Skeletal muscle satellite cell (primary cell): ENCODE data around the gene DCP2. TPM values are rescaled to one million over a fixed set of nuclear protein-coding genes. Genes with fewer than 3 reads are reported as not detected.

ENCODE experiments used
- H3K27me3 ChIP-seq: 2 replicates; pipeline ENCODE4 v1.7.0; 2013; ENCODE audit warnings: low read length; ENCODE audit not compliant: control insufficient read depth, insufficient read depth
- H3K36me3 ChIP-seq: 2 replicates; pipeline ENCODE4 v1.7.0; 2013; ENCODE audit warnings: mild to moderate bottlenecking, control low read depth, low read length; ENCODE audit not compliant: insufficient read depth
- H3K4me1 ChIP-seq: 2 replicates; pipeline ENCODE4 v1.7.0; 2013; ENCODE audit warnings: low read length; ENCODE audit not compliant: control insufficient read depth, insufficient read depth
- H3K4me2 ChIP-seq: 2 replicates; pipeline ENCODE4 v1.7.0; 2013; ENCODE audit warnings: mild to moderate bottlenecking, low read length
- H3K4me3 ChIP-seq: 2 replicates; pipeline ENCODE4 v1.7.0; 2013; ENCODE audit warnings: low read length
- H3K9ac ChIP-seq: 2 replicates; pipeline ENCODE4 v1.7.0; 2013; ENCODE audit warnings: mild to moderate bottlenecking, low read depth, low read length, moderate library complexity
- H3K9me3 ChIP-seq: replicated peaks from 2 replicates; pipeline ENCODE4 v1.7.0; 2013; ENCODE audit warnings: mild to moderate bottlenecking, control low read depth, low read length
- total RNA-seq: library from RNA; depleted of rRNA; stranded (reverse); fragments of >200 nt; gene quantifications from 2 replicates; pipeline ENCODE4 v1.2.3, GENCODE V29; 2012; rRNA removed

The DCP2 gene
- total RNA-seq, result 14.4 and 17.7 TPM in 2 replicates

DNA sequence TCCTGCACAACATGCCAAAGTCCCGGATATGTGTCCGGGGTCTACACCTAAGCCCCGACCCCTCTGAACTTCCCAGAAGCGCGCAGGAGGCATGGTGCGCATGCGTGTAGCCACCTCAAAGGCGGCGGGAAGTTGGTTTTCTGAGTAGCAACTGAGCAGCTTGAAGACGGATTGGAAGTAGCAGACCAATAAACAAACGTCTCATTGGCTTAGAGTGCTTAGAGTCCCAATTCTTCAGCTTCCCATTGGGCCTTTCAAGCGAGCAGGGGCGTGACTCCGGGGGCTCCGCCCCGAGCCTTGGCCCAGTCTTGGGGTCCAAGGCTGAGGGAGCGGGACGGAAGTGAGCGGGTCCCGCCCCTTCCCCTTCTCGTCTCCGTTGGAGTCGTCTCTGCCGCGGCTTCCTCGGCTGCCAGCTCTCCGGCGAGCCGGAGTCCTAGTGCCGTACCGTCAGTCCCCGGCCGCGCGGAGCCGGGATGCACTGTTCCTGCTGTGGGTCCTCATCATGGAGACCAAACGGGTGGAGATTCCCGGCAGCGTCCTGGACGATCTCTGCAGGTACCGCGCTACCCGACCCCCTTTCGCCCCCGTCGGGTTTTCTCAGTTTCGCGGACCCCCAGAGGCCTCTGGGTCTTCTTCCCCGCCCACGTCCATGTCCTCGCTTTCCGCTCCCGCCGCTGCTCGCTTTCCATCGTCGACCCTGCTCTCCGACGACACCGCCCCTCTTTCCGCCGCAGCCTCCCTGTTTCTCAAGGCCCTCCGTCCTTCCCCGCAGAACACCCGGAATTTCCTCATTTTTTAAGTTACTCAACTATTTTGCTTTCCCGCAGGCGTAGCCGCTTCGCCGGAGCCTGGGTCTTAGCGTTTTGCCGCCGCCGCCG lies at the start of gene DCP2:
DCP2 (plus strand) TSS at position 367 of the 878 bp plus-strand sequence; CDS start at position 503, 136 bp downstream.
- no peaks in the 10 kb centered on the region for H3K9me3 ChIP-seq
- no peaks in the 10 kb centered on the region for H3K36me3 ChIP-seq
- no peaks in the 10 kb centered on the region for H3K27me3 ChIP-seq
- peak within 1 kb of the TSS; percentile 86 for H3K4me3 ChIP-seq
- peaks cover 15% of the 10 kb centered on the region for H3K4me1 ChIP-seq
- peak within 1 kb of the TSS; percentile 84 for H3K4me2 ChIP-seq
- H3K9ac ChIP-seq, result peak within 1 kb of the TSS; percentile 88

DNA sequence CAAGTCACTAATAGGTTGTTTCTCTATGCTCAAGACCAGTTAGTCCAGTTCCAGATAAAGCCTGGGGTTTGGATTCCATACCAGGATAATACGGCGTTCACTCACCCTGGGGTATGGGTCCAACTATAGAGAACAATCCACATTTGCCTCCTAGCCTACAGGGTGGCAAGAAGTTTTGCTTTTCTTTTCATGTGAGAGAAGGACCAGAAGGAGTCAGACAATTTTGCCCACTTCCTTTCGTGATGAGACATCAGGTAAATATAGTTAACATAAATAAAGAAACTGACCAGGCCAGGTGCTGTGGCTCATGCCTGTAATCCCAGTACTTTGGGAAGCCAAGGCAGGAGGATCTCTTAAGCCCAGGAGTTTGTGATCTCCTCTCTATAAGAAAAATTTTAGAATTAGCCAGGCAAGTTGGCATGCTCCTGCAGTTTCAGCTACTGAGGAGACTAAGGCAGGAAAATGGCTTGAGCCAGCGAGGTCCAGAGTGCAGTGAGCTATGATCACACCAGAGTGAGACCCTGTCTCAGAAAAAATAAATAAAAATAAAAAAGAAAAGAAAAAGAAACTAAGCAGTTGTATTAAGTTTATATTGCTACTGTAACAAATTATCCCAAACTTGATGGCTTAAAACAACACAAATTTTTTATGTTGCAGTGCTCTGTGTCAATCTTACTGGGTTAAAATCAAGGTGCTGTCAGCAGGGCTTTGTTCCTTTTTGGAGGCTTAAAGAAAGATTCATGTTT lies 47.1 kb upstream of the DCP2 start:
- Histone ChIP-seq H3K4me1 (peaks cover 16% of the 10 kb centered on the region), H3K4me2 (no peak overlapping the region), H3K9me3 (no peaks in the 10 kb centered on the region), H3K27me3 (no peaks in the 10 kb centered on the region), H3K4me3 (no peak overlapping the region), H3K9ac (no peak overlapping the region), H3K36me3 (no peaks in the 10 kb centered on the region)

DNA sequence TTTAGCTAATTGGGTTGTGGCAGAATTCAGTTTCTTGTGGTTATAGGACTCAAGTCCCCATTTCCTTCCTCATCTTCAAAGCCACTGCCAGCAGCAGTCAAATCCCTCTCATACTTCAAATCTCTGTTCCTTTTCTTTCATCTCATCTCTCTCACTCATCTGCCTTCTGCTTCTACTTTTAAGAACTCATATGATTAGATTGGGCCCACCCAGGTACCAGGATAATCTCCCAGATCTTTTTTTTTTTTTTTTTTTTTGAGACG lies 46.6 kb upstream of the DCP2 start:
- H3K9me3 ChIP-seq, result no peaks in the 10 kb centered on the region
- peaks cover 17% of the 10 kb centered on the region for H3K4me1 ChIP-seq
- H3K27me3 ChIP-seq, result no peaks in the 10 kb centered on the region
- no peak overlapping the region for H3K4me3 ChIP-seq
- H3K36me3 ChIP-seq, result no peaks in the 10 kb centered on the region
- H3K9ac ChIP-seq, result no peak overlapping the region
- H3K4me2 ChIP-seq, result no peak overlapping the region

DNA sequence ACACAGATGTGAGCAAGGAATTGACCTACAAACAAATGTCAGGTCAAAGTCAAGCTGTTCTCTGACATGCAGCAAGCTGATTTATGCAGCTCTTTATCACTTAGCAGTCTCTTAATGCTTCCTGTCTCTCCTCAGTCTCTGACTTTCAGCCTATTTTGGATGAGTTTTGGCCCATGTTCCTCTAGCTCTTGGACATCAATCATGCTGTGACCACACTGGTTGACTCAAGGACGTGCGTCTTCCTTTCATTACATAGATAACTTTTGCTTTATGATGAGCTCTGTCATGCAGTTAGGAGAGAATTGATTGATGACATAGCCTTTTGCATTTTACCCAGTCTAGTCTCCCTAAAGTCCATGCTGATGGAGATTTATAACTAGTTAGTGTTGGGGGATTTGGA lies 45.1 kb upstream of the DCP2 start:
- H3K4me2 ChIP-seq, result no peak overlapping the region
- H3K36me3 ChIP-seq, result no peaks in the 10 kb centered on the region
- peaks cover 22% of the 10 kb centered on the region for H3K4me1 ChIP-seq

DNA sequence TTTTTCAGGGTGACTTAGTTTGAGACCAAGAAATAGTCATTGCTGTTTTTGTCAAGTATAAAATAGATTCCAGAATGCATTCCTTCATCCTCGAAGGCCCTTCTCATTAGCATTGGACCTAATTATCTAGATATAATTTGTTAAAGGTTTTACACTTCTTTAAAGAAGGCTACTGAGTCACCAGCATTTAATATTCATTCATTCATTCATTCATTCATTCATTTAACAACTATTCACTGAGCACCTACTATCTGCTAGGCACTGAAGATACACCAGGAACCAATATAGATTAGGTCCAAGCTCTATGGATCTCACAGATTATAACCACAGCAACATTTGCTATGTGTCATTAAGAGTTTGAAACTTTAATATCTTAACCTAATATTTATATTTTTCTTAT lies 43.5 kb upstream of the DCP2 start:
- H3K4me2 ChIP-seq, result no peak overlapping the region
- H3K4me3 ChIP-seq, result no peak overlapping the region
- H3K4me1 ChIP-seq, result peaks cover 22% of the 10 kb centered on the region
- no peak overlapping the region for H3K9ac ChIP-seq
- H3K27me3 ChIP-seq, result no peaks in the 10 kb centered on the region
- H3K36me3 ChIP-seq, result no peaks in the 10 kb centered on the region
- H3K9me3 ChIP-seq, result no peaks in the 10 kb centered on the region

More for the DNA sequence above, 45.1 kb upstream of the DCP2 start:
- Histone ChIP-seq H3K9me3 (no peaks in the 10 kb centered on the region), H3K4me3 (no peak overlapping the region), H3K9ac (no peak overlapping the region), H3K27me3 (no peaks in the 10 kb centered on the region)

DNA sequence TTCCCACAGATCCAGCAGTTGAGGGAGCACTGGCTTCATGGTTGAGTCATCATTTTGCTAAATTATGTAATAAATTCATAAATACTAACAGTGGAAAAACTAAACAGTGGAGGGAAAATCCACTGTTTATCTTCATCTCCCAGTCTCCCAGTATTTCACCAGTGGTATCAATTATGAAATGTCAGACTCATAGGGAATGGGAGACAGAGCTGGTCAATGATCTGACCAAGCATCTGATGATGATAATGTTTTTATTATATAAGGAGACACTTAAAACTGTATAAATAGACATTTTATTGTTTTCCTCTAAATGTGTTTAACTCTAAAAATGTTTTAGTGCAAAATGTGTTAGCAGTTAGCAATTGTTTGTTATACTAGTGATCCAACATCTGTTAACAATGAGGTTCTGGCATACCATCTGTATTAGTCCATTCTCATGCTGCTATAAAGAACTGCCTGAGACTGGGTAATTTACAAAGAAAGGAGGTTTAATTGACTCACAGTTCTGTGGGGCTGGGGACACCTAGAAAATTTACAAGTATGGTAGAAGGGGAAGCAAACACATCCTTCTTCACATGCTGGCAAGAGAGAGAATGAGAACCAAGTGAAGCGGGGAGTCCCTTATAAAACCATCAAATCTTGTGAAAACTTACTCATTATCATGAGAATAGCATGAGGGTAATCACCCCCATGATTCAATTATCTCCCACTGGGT lies 42.8 kb upstream of the DCP2 start:
- no peaks in the 10 kb centered on the region for H3K36me3 ChIP-seq
- no peak overlapping the region for H3K4me3 ChIP-seq
- H3K4me1 ChIP-seq, result peaks cover 22% of the 10 kb centered on the region
- no peaks in the 10 kb centered on the region for H3K9me3 ChIP-seq
- no peak overlapping the region for H3K9ac ChIP-seq
- no peak overlapping the region for H3K4me2 ChIP-seq
- H3K27me3 ChIP-seq, result no peaks in the 10 kb centered on the region

DNA sequence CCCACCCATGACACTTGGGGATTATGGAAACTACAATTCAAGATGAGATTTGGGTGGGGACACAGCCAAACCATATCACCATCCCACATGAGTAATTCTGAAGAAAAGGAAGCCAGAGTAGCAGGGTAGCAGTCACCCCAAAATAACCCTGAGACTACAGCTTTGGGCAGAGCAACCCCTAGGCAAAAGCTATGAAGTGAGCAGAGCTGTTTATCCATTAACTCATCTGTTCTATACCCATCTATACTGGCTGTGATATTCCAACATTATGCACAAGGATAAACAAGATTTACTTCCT lies 42.3 kb upstream of the DCP2 start:
- Histone ChIP-seq H3K4me2 (no peak overlapping the region), H3K27me3 (no peaks in the 10 kb centered on the region), H3K36me3 (no peaks in the 10 kb centered on the region), H3K4me3 (no peak overlapping the region), H3K4me1 (peaks cover 22% of the 10 kb centered on the region), H3K9ac (no peak overlapping the region), H3K9me3 (no peaks in the 10 kb centered on the region)

DNA sequence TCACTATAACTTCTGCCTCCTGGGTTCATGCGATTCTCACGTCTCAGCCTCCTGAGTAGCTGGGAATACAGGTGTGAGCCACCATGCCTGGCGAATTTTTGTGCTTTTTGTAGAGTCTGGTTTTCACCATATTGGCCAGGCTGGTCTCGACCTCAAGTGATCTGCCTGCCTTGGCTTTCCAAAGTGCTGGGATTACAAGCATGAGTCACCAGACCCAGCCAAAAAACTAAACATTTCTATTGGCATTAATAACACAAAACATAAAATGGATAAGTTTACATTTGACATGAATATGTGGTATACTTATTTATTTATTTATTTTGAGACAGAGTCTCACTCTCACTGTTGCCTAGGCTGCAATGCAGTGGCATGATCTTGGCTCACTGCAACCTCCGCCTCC lies 40.9 kb upstream of the DCP2 start:
- H3K4me1 ChIP-seq, result peaks cover 22% of the 10 kb centered on the region
- H3K9ac ChIP-seq, result no peak overlapping the region
- H3K27me3 ChIP-seq, result no peaks in the 10 kb centered on the region
- H3K4me3 ChIP-seq, result no peak overlapping the region
- H3K4me2 ChIP-seq, result no peak overlapping the region
- no peaks in the 10 kb centered on the region for H3K9me3 ChIP-seq
- H3K36me3 ChIP-seq, result no peaks in the 10 kb centered on the region

DNA sequence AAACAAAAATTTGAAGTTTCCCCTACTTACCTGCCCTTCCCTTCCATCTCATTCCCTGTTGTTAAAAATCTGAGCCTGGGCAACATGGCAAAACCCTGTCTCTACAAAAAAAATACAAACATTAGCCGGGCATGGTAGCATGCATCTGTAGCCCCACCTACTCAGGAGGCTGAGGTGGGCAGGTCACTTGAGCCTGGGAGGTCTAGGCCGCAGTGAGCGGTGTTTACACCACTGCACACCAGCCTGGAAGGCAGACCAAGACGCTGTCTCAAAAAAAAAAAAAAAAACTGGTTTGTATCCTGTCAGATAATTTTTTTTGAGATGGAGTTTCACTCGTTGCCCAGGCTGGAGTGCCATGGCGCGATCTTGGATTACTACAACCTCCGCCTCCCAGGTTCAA lies 38.3 kb upstream of the DCP2 start:
- Histone ChIP-seq H3K27me3 (peaks cover 3% of the 10 kb centered on the region), H3K4me3 (no peak overlapping the region), H3K4me1 (peaks cover 18% of the 10 kb centered on the region), H3K9me3 (no peaks in the 10 kb centered on the region), H3K4me2 (no peak overlapping the region), H3K9ac (no peak overlapping the region), H3K36me3 (no peaks in the 10 kb centered on the region)

DNA sequence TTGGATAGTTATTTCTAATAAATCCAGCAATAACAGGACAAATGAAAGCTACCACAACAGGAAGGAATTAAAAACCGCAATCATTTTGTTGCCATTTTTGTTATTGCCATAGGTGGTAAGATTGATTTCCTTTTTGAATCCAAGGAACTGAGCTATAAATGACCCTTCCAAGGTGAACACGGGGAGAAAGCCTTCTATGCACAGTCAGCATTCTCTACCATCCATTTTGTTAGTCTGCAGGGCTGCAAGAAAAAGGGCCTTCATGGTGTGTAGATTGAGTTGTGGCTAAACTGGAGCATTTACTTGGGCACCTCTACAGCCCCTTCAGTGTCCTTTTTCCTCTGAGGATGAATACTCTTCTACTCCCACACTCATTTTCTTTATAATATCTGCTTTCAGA lies 35.9 kb upstream of the DCP2 start:
- H3K4me2 ChIP-seq, result no peak overlapping the region
- H3K4me3 ChIP-seq, result no peak overlapping the region
- no peaks in the 10 kb centered on the region for H3K9me3 ChIP-seq
- peaks cover 2% of the 10 kb centered on the region for H3K4me1 ChIP-seq
- peaks cover 10% of the 10 kb centered on the region for H3K27me3 ChIP-seq
- no peak overlapping the region for H3K9ac ChIP-seq
- H3K36me3 ChIP-seq, result no peaks in the 10 kb centered on the region

DNA sequence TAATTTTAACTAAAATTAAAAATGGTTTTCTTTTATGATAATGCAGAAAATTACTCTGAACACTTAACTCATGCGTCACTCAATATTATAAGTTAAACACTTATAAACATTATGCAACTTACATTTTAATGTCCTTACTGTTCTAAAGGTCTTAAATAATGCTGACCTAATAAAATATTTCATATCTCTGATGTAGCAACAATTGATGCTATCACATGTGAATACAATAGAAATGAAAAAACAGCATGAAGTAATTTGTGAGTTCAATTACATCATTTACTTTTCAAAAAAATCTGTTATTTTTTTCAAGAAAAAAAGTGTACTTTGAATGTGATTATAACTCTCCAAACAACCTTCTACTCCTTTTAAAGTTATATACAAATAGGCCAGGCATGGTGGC lies 28.1 kb upstream of the DCP2 start:
- Histone ChIP-seq H3K4me3 (no peak overlapping the region), H3K9ac (no peak overlapping the region), H3K27me3 (peaks cover 34% of the 10 kb centered on the region), H3K4me2 (no peak overlapping the region), H3K4me1 (no peaks in the 10 kb centered on the region), H3K9me3 (no peaks in the 10 kb centered on the region), H3K36me3 (no peaks in the 10 kb centered on the region)
